VCaP (cell line): ENCODE data around the gene FAM237A.

Experiments
- H3K27ac ChIP-seq: fragments of 450-650 bp; 2 replicates; pipeline ENCODE4 v1.5.1; 2017
- CTCF ChIP-seq: fragments of 450-650 bp; conservative IDR thresholded peaks from 2 replicates; pipeline ENCODE4 v1.5.1; 2017; ENCODE audit warnings: mild to moderate bottlenecking, moderate library complexity

The FAM237A gene

GRCh38 chr2:206688453-206688852 is 46.2 kb downstream of the FAM237A start:
- no peak overlapping the region for H3K27ac ChIP-seq
- TF ChIP-seq CTCF, result no peak

DNA sequence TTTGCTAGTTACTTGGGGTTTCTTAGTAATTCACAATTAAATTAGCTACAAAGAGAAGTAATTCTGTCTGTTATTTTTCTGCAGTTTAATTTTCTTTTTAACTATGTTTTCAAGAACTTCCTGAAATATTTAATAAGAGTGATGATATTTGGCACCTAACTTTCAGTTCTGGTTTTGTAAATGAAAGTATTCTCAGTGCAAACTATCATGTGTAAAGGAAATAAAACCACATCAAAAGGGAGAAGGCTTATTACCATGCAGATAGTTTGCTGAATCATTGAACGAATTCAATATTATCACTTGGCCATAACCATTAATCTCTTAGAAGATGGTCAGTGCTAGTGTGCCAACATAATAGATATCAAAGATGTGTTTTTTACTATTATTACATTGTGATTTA is 46.7 kb downstream of the FAM237A start:
- TF ChIP-seq CTCF, result no peak
- no peak overlapping the region for H3K27ac ChIP-seq

DNA sequence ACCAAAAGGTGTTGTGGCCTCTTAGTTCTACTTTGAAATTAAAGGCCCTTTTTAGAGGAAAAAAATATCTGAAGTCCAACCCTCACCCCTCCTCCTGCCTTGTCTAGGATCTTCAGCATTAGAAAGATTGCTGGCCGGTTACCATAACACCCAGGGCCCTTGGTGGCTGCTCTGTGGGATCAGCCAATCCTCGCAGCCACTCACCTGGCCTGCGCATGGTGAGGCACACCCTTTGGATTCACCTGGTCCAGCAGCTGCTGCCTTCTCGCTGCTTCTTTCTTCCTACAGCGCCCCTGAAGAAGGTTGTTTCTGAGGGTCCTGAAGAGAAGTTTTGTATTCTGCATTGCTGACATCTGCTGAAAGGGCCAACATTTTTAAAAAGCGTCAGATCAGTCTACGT is 50.7 kb downstream of the FAM237A start:
- no peak overlapping the region for H3K27ac ChIP-seq
- TF ChIP-seq CTCF, result no peak

DNA sequence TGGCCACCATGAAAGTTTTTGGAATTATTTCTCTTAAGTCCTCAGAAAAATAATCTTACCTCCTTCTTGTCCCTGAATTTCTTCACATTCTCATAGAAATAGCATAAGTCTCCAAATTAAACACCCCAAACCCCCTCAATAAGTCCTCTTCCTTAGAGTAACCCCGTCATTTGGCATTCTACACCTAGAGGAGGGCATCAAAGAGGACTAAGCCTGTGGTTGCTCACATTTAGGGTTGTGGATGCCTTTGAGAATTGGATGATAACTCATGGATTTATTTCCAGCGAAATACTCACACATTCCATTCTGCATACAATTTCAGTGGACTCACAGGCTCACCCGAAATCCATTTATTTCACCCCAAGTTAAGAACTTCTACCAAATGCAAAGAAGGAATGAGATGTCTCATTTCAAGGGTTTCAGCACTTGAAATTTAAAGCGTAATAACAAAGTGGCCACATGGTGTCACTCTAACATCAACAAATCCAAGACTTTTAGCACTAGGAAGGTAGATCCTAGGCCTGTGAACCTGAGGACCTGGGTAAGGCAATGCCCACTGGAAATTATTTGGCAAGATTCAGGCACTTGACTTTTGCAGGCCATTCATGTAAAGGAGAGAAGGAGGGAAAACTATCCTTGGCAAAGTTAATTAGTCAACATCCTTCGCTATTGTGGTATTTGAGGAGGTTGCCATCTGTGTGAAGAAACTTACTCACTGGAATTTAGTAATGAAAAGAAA is 51.3 kb downstream of the FAM237A start:
- H3K27ac ChIP-seq, result no peak overlapping the region
- peak; percentile 67 for TF ChIP-seq CTCF

DNA sequence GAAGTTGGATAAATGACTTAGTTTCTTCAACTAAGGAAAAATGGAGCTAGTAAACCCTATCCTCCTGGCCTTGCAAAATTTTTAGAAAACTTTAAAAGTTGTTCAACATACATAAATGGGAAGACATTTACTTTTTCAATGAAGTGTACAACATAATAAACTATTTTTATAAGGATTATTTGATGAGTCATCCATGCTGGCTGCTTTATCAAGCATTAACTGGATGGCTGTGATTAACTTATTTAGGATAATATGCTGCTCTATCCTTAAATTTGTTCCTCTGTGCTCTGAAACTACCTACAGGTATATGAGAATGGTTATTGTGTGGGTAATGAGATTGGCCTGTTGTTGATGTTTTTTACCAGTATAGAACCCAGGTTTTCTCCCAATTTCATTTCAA is 54.6 kb downstream of the FAM237A start:
- no peak overlapping the region for H3K27ac ChIP-seq

GRCh38 chr2:206698811-206699210 is 56.5 kb downstream of the FAM237A start:
- no peak for TF ChIP-seq CTCF
- no peak overlapping the region for H3K27ac ChIP-seq

More for the DNA sequence above, 54.6 kb downstream of the FAM237A start:
- TF ChIP-seq CTCF, result no peak
